Choroid plexus epithelial cell (primary cell): ENCODE data around the gene CEP131.
A peak's percentile ranks its signal among the peaks of the same experiment; 100 is the strongest.

Source experiments
- DNase-seq: peaks from one replicate; pipeline ENCODE4 v3.0.0-alpha.2; 2010; ENCODE audit warnings: low read depth
- H3K4me3 ChIP-seq: 2 replicates; pipeline ENCODE4 v1.5.1; 2011; ENCODE audit warnings: low read depth, mild to moderate bottlenecking, control low read depth, low read length, moderate library complexity
- CTCF ChIP-seq: conservative IDR thresholded peaks from 2 replicates; pipeline ENCODE4 v1.5.1; 2011; ENCODE audit warnings: low read depth, mild to moderate bottlenecking, control low read depth, inconsistent platforms, low read length, moderate library complexity

Gene CEP131

GRCh38 chr17:81222620-81222905 is 202 bp downstream of the CEP131 start:
- TF ChIP-seq CTCF, result no peak
- H3K4me3 ChIP-seq, result peak overlapping the region; percentile 71
- no peak for DNase-seq

GRCh38 chr17:81221842-81222619 is 734 bp downstream of the CEP131 start:
- DNase-seq, result no peak
- H3K4me3 ChIP-seq, result peak overlapping the region; percentile 71
- no peak for TF ChIP-seq CTCF

- no peak for DNase-seq
- H3K4me3 ChIP-seq, result no peak overlapping the region
- TF ChIP-seq CTCF, result no peak
Observed at GRCh38 chr17:81221371-81221841, 1.4 kb downstream of the CEP131 start.

- TF ChIP-seq CTCF, result no peak
- no peak for DNase-seq
- no peak overlapping the region for H3K4me3 ChIP-seq
Observed at GRCh38 chr17:81219476-81220180, 3.1 kb downstream of the CEP131 start.

- H3K4me3 ChIP-seq, result no peak overlapping the region
- TF ChIP-seq CTCF, result no peak
- no peak for DNase-seq
Observed at GRCh38 chr17:81218991-81219390, 3.8 kb downstream of the CEP131 start.

- no peak for DNase-seq
- TF ChIP-seq CTCF, result no peak
- H3K4me3 ChIP-seq, result no peak overlapping the region
Observed at GRCh38 chr17:81218459-81218858, 4.3 kb downstream of the CEP131 start.

GRCh38 chr17:81217491-81217890 is 5.3 kb downstream of the CEP131 start:
- TF ChIP-seq CTCF, result no peak
- no peak for DNase-seq
- no peak overlapping the region for H3K4me3 ChIP-seq
